ENCODE results near the gene HERC3. TPM values are rescaled to one million over a fixed set of nuclear protein-coding genes. Genes with fewer than 3 reads are reported as not detected.

HERC3 gene
- polyA plus RNA-seq, 12 donors = 5.7 to 24.3 (median 17.3) TPM; not detected in 1

DNA sequence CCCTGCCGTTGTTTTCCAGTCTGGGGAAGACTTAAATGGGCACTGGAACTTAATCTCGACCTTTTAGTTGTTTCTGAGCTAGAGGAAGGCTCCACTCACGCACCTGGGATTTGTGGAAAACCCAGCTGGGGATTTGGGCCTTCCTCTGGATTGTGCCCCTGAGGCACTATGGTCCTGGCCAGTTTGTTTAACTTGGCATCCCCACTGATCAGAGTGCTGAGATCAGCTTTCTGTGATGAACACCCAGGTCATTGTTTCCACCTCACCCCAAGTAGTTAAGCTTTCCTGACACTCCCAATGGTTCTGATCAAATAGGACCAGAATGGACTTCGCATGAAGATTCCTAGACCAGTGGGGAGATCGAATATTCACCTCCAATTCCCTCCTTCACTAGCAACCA is 125.8 kb downstream of the HERC3 start:
- DNase-seq = no peak

DNA sequence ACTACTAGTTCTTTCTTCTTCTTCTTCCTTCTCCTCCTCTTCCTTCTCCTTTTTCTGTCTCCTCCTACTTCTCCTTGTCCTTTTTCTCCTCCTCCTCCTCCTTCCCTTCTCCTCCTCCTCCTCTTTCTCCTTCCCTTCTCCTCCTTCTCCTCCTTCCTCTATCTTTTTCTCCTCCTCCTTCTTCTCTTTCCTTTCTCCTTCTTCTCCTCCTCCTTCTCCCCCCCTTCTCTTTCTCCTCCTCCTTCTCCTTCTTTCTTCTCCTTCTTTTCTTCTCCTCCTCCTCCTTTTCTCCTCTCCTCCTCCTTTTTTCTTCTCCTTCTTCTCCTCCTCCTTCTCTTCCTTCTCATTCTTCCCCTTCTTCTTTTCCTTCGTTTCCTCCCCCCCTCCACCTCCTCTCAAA is 127.1 kb downstream of the HERC3 start:
- DNase-seq = no peak

DNA sequence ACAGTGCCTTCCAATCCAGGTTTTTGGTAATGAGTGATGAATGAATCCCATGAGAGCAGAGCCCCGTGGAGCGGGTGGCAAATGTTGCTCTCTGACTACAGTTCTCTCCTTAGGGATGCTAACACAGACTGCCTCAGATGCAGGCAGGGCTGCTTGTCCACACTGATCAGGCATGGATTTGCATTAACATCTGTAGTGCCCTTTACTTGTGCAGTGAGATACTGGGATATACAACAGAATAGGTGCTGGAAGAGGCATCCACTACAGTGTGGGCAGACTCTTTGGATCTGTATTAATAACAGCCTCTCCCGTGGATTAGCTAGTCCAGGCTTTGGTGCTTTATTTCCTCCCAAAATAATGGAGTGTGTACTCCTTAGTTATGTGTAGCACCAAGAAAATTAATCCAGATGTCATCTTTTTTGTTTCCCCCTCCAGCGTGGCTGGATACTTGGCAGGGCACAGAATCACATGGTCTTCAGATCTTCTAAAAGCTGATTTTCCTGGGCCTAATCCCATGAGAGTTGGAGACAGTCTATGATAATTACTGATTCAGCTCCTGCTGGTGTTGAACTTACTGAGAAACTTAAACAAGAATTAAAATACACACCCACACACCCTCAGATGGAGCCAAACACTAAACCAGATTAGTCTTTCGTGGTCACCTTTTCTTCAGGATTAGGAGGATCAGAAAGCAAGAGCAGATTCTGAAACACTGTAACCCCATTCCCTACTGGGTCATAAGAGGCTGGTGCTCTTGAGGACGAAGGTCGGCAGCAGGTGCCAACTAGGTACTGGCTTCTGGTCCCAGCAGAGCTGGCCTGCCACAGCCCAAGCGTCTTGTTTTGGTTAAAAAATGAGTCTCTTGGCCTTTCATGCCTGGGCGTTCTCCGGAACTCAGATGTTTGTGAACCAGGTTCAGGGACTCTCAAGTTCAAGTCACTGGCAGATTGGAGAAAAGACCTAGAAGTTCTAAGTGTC is 128.5 kb downstream of the HERC3 start:
- no peak for DNase-seq

DNA sequence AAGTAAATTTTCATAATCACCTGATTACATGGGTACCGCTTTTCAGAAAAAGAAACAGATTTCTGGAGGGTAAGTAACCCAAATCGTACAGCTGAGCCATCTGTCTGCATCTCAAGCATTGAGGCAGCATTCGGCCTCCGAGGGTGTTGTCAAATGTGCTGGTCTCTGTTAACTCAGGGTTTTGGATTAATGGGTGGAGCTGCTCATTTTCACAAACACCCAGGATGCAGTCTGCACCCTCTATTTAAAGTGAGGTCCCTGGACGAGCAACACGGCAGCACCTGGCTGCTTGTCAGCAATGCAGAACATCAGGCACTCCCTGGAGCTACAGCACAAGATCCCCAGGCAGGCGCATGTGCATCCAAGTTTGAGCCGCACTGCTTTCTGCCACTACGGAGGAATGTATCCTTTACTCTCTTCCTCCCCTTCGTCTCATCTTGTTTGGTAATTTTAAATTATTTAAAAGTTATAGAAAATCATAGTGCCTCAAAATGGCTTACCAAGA is 130.0 kb downstream of the HERC3 start:
- DNase-seq = no peak

DNA sequence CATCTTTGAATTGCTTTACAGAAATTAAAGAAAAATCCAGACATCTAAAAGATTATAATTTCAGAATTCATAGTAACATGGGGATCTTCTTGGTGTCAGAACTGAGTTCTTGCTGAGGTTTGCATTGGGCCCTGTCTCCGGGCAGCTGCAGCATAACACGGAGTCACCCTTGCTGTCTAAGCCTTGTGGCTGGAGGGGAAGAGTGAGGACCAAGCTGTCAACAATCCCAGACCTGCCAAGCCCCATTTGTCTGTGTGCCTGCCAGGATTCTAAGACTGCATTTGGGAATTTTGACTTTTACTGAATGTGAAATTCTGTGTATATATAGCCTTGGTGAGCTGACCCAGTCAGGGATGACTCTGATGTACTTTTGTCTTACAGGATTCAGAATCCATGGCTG is 130.5 kb downstream of the HERC3 start:
- DNase-seq = no peak

DNA sequence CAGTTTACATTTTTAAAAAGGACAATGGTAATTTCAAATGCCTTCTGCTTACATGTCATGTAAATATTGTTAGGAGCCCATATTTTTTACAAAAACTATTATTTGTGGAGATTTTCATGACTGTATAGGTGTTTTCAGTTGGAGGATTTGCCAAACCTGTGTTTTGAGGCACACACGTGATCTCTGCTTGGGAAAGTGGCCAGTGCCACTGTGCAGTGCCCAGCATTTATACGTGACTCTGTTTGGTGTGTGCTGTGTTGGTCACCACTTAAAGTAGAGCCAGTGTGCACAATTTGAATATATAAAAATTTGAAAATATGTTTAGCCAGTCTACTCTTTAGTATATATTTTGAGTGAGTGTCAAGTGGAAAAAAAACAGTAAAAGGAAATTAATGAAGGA is 132.1 kb downstream of the HERC3 start:
- DNase-seq = no peak

DNA sequence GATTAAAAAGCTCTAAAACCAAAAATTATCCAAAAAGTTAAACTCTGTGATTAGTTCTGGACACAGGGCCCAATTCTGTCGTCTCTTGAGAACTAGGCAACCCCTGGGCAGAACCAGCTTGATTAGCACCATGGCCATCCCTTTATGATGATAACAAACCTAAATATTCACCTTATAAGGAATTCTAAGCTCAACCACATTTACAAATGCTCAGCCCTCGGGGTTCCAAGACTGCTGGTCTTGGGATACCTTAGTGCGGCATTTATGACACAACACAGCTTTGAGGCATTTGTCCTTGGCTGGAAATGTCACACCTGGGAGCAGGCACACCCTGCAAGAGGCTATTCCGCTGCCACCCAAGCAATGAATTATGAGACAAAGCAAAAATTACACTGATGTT is 132.9 kb downstream of the HERC3 start:
- DNase-seq = no peak

DNA sequence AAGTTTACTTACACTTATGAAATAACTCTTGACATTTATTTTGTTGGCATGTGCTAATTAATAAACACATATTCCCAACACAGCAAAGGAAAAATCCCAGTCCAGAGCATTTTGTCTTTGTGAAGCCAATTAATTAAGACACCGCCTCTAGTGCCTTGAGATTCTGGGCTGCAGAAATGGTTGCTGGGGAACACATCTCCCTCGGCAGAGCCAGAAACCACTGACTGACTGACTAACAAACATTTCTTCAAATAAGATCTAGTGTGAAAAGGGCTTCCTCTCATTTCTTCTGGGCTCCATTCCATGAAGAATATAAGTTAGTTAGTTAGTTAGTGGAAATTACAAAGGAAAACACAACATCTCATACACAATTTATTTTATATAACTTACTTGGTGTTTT is 133.7 kb downstream of the HERC3 start:
- no peak for DNase-seq

DNA sequence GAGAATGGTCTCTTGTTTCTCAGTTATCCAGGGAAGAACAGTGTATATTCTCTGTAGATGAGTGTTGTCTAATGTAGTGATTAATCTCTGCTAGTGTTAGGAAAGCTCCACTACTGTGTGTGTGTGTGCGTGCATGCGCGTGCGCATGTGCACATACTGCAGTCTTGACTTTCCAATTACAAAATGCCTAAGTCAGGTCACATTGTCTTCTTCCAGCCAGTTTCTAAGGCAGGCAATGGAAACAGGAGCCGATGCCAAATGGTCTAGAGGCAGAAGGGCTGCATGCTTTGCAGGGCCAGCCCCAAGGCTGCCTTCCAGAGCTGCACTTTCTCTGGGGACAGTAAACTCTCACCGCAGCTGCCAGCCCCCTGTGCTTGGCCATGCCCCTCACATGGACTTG is 135.9 kb downstream of the HERC3 start:
- DNase-seq = no peak

DNA sequence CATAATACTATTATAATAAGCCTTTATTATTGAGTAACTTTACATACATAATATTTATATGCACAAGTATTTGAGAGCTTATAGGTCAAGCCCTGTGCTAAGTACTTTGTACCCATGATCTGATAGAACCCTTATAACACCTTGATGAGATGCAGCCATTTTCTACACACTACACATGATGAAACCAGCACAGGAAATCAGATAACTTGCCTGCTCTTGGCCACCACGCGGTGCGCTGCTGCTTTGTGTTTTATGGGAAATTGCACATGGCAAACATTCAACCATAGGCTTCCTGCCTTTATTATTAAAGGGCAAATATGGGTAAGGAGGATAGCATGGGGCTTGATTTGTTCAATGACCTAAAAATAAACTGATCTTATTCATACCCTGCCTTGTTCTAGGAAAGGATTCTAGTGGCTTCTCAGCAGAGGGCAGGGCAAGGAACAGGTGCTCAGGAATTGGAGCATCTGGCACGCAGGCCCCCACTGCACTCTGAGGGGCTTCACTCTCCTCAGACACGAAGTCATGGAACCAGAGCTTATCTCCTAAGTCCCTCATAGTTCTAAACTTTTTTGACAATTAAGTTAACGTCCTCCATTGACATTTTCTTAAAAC is 137.0 kb downstream of the HERC3 start:
- no peak for DNase-seq

DNA sequence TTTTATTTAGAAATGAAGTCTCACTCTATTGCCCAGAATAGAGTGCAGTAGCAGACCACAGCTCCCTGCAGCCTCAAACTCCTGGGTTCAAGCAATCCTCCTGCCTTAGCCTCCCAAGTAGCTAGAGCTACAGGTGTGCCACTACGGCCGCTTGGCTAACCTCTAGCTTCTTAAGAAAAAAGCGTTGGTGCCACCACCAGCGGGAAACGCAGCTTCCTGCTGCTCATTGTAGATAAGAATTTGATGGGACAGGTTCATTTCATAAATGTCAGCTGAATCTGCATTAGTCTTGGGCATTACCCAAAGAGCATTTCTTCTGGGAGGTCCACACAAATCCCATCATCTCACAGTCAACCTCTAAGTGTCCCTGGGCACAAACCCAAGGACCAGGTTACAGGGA is 138.5 kb downstream of the HERC3 start:
- no peak for DNase-seq

DNA sequence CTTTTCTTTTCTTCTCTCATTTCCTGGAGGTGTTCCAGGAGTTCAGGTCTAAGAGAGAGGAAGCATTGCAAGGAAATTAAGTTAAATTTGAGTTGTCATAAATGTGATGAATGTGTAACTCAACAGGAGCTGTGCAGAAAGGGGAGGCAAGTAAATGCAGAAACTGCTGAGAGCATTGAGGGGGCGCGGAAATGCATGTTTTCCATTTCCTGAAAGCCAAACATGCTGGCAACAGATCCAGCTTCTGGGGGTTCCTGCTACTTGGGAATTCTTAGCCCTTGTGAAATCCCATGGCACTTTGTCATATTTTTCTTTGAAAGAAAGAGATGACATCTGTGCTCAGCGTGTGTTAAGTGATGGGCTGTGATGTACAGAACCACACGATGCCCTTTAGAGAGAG is 139.1 kb downstream of the HERC3 start:
- no peak for DNase-seq

DNA sequence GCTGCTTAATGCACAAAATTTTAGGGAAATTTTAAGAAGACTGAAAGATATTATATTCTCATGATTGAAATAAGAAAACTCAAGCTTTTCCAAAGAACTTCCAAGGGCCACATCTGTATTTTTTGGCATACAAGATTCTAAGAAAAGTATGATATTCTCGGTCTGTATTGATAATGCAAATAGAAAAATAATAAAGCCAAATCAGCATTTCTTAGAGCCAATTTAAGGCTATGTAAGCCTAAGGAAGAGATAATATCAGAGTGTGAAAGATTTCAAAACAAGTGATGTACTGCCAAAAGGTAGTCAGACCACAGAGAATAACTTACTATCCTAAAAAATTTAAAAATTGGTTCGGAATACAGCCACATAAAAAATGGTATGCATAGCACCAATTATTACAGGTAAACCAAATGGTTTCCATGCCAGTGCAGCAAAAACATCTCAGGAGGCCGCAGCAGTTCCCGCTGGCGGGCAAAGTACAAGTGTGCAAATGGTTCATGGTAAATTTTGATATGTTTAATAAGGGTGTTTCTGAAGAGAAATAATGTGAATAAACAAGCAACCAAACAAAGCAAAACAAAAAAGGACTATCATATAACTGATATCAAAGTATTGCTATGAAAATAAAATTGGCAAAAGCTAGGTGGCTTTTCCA is 140.6 kb downstream of the HERC3 start:
- DNase-seq = no peak

DNA sequence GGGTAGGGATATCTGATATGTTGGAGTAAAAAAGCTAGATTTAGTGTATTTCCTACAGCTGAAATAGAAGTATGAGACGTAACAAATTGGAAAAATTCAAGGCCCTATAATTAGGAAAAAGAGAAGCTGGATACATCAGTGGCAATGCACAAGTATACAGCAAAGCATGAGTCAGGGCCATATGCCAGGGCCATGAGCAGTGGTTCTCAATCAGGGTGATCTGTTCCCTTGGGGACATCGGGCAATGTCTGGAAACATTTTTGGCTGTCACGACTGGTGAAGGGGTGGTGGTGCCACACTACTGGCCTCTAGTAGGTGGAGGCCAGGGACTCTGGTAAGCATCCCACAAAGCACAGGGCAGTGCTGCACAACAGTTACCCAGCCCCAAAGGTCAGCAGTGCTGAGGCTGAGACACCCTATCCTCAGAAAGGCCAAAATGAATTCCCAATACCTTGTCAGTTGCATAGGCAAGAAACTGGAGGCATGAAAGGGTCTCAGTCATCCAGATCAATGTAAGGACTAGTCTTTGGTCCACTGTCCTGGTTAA is 142.2 kb downstream of the HERC3 start:
- DNase-seq = no peak

DNA sequence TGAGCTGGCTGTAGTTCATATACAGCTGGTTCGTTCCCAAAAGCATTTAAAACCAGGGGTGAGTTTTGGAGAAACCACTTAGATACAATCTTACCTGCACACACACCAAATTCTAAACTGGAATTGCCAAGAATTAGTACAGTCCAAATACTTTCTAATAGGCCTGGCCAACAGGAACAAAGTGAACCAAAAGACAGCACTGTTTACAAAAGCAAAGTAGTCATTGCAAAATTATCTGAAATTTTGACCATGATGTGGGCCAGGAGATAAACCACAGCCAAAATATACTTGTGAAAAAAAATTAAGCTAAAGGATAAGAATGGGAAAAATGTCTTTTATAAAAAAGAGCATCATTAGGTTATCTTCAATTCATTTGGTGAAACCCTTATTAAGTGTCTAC is 143.3 kb downstream of the HERC3 start:
- DNase-seq = no peak

DNA sequence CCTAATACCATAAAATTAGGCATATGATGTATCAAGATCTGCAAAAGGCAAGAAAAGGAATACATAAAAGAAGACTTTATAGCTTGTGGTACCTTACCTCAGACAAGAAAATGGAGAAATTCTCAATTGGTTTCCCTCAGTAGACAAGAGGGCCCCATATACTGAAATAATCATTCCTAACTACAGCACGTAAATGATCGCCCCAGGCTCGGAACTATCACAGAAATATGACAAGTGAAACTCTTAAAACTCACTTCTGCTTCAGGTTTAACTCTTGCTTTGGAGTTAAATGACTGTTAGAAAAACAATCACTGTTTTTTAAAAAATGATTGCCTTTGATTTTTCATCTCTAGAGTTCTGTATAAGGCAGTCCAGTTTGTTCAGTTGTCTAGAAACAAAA is 144.0 kb downstream of the HERC3 start:
- DNase-seq = no peak

DNA sequence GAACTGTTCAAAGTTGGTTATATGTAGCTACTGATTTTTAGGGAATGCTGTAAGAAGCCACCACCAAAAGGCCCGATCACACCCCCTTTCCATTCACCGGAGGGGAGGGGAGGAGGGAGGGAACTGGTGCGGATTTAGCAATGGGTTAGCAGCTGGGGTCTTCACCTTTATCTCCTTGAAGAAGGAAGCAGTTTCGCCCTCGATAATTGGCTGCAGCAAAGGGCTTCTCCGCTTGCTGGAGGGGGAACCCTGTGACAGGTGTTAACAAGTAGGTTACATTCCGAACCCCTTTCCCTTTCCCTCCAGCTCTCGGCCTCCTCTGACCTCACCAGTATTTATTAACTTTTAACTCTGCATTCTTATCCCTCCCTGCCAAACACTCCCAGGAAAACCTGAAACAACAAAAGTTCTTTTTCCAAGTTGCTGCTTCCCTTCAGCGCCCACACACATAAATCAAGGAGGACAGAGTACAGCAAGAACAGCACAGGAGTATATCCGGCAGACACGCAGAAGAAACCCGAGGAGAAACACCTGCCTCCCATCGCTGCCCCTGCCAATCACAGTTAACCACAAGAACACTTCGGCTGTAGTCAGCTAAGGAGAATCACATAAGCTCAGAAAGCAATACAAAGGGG is 145.1 kb downstream of the HERC3 start:
- DNase-seq = no peak

DNA sequence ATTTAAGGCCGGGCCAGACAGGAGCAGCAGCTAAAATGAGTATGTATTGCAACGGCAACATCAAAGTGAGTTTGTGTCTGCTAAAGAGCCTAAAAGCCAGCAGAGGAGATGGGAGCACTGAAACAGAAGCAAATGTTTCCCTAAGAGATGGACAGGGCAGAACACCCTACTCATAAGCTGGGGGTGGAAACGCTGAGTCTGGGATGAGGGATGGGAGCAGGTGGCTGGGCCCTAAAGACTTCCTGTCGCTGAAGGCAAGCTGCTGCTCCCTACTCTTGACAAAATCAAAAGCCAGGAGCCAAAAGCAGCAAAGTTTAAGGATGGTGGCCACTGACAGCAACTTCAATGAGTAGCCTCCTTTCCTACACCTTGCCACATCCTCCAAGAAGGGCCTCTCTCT is 145.9 kb downstream of the HERC3 start:
- no peak for DNase-seq

DNA sequence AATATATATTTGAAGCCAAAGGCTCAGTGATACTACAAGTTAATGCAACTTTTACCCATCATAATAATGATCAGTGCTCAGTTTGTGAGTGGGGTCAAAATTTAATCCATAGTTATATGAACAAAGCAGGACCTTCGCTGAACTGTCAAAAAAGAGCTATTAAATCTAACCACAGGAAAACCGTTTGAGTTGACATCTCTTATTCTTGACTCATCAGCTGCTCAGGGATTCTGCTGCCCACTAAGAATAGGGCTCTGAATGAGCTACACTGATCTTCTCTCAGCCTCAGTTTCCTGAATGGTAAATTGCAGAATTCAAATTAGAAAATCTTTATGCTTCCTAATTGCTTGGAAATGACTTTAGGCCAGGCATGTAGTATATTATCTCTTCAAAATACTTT is 150.3 kb downstream of the HERC3 start:
- no peak for DNase-seq

DNA sequence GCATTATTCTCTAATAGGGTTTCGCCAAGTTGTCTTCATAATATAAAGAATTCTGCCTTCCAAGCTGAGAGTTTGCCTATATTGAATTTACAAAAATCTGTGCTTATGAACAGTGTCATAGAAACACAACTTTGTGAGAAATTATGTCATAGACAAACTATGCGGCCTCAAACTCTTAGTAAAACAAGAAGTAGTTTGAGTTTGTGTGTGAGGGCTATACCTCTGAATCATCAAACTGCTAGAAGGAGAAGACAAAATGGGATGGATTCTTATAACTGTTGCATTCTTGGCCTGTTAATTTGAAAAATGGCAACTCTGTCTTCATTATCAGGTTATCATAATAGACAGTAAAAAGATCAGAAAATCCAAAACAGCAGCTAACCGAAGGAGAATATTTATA is 151.4 kb downstream of the HERC3 start:
- no peak for DNase-seq

DNA sequence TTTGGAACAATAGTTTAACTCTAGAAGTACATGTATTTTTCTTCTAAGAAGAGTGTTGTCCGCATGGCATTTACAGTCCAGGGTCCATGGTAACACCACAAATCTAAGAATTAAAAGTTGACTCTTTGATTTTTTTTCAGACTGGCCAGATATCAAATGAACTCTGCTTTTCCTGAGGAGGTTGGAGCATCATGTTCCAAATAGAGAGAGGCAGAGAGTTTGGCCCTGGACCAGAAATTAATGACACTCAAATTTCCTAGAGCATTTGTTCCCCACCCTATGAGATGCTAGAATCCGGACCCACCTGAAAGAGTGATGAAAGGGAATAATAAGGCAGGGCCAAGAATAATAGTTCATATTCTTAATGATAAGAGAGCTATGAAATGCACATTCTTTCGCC is 152.3 kb downstream of the HERC3 start:
- DNase-seq = no peak

DNA sequence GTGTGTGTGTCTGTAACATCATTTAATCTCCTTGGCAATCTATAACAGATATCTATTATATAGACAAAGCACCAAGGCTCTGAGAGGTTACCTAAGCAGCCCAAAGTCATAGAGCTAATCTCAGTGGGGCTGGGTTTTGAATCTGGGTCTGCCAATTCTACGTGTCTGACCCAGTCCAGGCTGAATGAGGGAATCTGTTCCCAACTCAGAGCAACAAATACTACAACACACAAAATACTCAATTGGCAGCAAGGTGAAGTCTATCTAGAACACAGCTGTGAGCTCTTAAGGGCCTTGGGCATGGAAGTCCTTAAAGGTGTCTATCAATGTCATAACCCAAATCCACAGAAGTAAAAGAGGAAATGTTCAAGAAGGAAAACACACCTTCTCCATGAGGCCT is 152.9 kb downstream of the HERC3 start:
- no peak for DNase-seq
